Stimulated activated memory B cell treated with anti-CD40 and anti-IgM and Interleukin-4, amounts not matched to agents 10 μg/mL and 1 μg/mL and 100 μg/mL, for 72 hours (primary cell): ENCODE results near the gene PSAP.

Experiments used
- ATAC-seq: fragments of 150-1000 bp; cut with Tn5 transposase; 2 replicates; pipeline ENCODE4 v1.10.0; 2021
- H3K27ac Mint-ChIP-seq: one replicate; pipeline ENCODE4 v1.8.0; 2022; ENCODE audit warnings: mild to moderate bottlenecking, mixed read lengths
- H3K27me3 Mint-ChIP-seq: one replicate; pipeline ENCODE4 v1.8.0; 2022; ENCODE audit warnings: mixed read lengths
- H3K36me3 Mint-ChIP-seq: one replicate; pipeline ENCODE4 v1.8.0; 2022; ENCODE audit warnings: mixed read lengths
- H3K4me1 Mint-ChIP-seq: one replicate; pipeline ENCODE4 v1.8.0; 2022; ENCODE audit warnings: mixed read lengths
- H3K4me3 Mint-ChIP-seq: one replicate; pipeline ENCODE4 v1.8.0; 2022; ENCODE audit warnings: mild to moderate bottlenecking, moderate library complexity, mixed read lengths
- H3K9me3 Mint-ChIP-seq: one replicate; pipeline ENCODE4 v1.8.0; 2022; ENCODE audit warnings: mixed read lengths

The PSAP gene

DNA sequence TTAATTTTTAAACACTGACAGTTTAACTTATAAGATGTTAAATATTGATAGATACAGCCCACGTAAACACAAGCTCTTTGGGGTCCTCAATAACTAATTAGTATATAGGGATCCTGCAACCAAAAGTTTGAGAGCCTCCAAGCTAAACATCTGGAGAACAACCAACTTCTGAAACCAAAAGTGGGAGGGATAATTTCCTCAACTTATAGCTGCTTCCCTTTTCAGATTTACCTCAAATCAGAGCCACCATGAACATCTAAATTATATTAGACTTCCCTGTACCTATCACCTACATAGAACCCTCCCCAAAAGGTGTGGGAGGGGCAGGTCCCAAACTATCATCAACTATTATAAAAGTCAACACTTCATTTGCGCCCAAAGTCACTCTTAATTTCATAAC is 8.6 kb downstream of the PSAP start:
- ATAC-seq = no peak
- H3K27ac Mint-ChIP-seq = no peak overlapping the region
- no peak overlapping the region for H3K4me3 Mint-ChIP-seq
- peaks cover 10% of the 10 kb centered on the region for H3K36me3 Mint-ChIP-seq
- no peaks in the 10 kb centered on the region for H3K9me3 Mint-ChIP-seq
- H3K4me1 Mint-ChIP-seq = peaks cover 74% of the 10 kb centered on the region
- no peaks in the 10 kb centered on the region for H3K27me3 Mint-ChIP-seq

DNA sequence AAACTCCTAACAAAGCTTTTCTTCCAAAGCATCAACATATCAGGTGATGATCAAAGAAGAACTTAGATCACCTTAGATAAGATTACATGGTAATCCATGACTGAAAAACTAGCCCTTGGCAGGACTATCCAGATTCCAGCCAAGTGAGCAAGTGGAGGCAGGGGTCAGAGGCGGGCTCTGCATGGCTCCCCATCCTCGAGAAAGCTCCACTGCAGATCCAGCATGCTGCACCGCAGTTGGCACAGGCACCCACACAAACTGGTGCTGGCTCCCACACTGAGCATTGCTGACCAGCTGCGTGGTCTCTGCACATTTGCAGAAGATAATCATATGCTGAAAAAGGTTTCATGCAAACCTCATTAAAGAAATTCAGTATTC is 10.1 kb downstream of the PSAP start:
- no peaks in the 10 kb centered on the region for H3K27me3 Mint-ChIP-seq
- H3K27ac Mint-ChIP-seq = peak overlapping the region; percentile 17
- H3K9me3 Mint-ChIP-seq = no peaks in the 10 kb centered on the region
- H3K4me3 Mint-ChIP-seq = no peak overlapping the region
- H3K4me1 Mint-ChIP-seq = peaks cover 79% of the 10 kb centered on the region
- ATAC-seq = no peak
- H3K36me3 Mint-ChIP-seq = peaks cover 11% of the 10 kb centered on the region

DNA sequence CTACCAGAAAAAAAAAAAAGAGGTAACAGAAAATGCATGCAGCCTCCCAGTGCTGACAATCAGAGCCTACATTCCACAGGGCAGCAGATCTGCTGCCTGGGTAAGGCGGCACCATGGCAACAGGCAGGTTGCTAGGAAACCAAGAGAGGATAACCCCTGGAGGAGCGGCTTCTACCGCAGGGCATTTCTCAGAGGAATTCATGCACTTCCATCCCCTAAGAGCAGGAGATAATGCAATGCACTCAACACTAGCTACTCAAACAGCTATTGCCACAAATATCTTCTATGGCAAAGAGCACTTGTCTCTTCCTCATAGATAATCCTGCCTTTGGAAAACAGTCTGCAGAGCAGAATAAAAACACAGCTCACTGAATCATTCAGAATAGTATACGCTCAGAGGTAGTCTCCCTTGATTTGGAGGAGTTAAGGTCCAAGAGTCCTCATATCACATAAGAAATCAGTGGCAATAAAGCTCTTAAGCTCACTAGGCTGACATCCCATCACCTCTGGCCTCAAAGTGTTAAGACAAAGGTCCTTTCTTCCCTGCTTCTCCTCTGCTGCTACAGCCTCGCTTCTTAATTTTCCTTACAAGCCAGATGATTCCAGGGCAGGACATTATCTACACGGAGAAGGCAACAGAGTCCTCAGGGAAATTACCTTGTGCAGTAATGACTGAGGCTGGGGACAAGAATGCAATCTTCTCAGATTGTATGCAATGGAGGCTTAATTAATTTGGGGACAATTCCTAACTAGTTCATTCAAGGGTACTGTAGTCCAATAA is 10.7 kb downstream of the PSAP start:
- no peak for ATAC-seq
- H3K4me1 Mint-ChIP-seq = peaks cover 78% of the 10 kb centered on the region
- H3K9me3 Mint-ChIP-seq = no peaks in the 10 kb centered on the region
- peak overlapping the region; percentile 17 for H3K27ac Mint-ChIP-seq
- no peak overlapping the region for H3K4me3 Mint-ChIP-seq
- H3K27me3 Mint-ChIP-seq = no peaks in the 10 kb centered on the region
- peaks cover 11% of the 10 kb centered on the region for H3K36me3 Mint-ChIP-seq

DNA sequence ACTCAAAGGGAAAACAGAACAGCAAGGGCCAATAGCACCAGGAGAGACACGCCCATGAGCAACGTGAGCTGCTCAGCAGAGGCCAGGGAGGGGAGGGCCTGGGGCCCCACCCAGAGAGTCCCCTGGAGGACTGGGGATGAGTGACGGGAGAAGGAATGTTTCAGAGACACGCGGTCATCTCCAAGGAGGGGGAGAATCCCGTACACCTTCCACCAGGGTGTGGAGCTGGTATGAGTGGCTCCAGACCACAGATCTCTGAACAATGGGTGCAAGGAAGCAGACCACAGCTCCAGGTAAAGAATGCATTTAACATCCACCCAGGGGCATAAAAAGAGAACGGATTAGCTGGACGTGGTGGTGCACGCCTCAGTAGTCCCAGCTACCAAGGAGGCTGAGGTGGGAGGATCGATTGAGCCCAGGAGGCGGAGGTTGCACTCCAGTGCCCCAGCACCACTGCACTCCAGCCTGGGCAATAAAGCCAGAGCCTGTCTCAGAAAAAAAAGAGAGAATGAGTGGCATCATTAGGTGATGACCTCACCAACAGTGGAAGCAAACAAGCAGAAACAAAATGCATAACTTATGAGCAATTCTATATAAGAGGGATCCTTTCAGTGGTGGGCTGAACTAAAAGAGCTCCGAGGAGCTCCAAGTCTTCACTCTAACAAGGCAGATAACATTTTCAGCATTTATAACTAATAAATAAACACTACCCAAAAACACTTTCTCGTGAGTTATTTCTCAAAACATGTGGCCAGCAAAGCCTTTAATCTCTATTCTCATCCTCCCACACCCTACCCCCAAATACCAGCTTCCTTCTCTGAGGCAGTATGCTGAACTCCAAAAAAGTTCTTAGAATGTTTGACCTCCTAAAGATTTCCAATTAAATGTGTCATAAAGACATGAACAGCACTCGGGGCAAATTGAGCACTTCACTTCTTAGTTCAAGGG is 12.5 kb downstream of the PSAP start:
- no peak for ATAC-seq
- Mint-ChIP-seq H3K9me3 (no peaks in the 10 kb centered on the region), H3K27ac (peak overlapping the region; percentile 88), H3K36me3 (peaks cover 22% of the 10 kb centered on the region), H3K4me1 (peaks cover 83% of the 10 kb centered on the region), H3K4me3 (peak overlapping the region; percentile 15), H3K27me3 (no peaks in the 10 kb centered on the region)

DNA sequence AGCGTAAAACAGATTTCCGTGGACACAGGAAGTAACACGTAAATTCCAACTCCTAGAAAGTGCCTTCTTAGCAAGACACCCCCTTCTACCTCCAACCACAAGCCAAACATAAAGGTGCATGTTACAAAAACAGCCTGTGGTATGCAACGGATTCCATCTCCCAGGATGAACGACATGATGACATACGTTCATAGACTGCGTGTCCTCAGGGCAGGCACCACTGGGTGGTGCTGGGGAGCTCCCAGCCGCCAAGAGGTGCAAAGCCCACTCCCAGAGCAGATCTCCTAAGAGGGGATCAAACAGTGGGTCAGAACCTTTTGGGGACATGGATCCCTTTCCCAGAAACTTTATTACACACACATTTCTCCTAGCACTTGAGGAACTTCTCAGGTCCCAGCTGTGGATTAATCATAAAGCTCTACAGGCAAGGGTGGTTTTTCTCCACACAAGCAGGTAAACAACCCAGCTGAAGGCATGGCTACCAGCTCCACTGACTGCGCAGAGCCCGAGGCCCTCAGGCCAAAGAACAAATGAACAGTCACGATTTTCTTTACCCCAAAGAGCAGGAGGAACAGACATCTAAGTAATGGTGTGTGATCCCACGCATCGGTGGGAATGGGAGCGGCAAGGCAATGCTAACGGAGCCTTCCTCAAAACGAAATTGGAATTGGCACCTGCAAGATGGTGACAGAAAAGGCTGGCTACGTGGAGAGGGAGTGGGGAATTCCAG is 13.8 kb downstream of the PSAP start:
- no peak for ATAC-seq
- H3K4me1 Mint-ChIP-seq = peaks cover 82% of the 10 kb centered on the region
- H3K4me3 Mint-ChIP-seq = peak overlapping the region; percentile 52
- peak overlapping the region; percentile 88 for H3K27ac Mint-ChIP-seq
- H3K36me3 Mint-ChIP-seq = peaks cover 25% of the 10 kb centered on the region
- H3K27me3 Mint-ChIP-seq = no peaks in the 10 kb centered on the region
- no peaks in the 10 kb centered on the region for H3K9me3 Mint-ChIP-seq

DNA sequence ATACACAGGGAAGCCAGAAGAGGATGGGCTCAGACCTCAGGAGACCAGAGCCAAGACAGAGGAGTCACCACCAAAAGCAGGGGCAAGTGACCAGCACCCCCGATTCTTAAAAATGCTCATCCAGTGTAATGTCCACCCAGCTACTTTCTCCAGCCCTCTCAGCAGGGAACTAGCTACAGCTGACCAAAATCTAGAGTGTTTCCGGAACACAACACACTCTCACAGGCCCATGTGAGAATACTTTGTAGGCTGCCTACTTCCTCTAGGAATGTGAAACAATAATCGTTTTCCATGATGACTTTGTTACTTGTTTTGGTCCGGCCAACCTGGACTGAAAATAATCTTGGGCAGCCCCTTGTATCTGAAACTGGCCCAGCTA is 14.5 kb downstream of the PSAP start:
- ATAC-seq = peak; percentile 54
- Mint-ChIP-seq H3K4me3 (peak overlapping the region; percentile 68), H3K36me3 (peaks cover 31% of the 10 kb centered on the region)

DNA sequence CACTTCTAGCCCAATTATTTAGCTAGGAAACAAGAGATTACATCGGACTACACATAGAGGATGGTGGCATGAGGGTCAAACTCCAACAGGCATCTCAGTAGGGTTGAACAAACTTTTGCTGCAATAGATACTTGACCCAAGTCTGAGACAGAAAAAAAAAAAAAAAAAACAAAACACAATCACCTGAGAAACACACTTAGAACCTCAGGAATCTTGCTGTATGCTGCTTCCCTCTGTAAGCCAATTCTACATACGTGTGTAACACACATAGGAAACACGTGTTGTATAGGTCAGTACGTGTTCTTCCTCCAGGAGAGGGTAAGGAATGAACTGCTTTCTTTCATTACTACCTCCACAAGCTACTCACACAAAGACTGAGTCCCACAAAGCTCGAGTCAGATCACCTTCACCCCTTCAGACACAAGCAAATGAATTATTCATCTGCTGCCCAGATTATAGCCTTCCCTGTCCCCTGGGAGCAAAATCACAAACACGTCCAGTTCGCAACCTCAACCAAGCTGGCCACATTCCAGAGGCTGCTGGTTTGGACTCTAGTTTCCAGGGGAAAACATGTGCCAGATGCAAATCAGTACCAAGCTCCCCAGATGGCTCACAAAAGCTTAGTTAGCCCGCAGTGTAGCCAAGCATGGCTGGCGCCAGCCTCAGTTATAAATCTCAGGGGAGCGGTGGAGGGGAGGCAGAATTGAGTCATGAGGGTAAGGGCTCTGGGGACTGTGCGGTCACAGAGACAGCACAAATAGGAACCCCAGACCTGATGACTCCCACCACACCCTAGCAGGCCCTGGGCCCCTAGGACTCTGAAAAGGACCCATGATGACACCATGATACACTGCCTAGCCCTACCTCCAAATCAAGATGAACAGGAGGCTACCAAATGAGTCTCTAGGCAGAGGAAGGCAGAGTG is 15.1 kb downstream of the PSAP start:
- Mint-ChIP-seq H3K27me3 (no peaks in the 10 kb centered on the region), H3K27ac (peak overlapping the region; percentile 88), H3K4me1 (peaks cover 88% of the 10 kb centered on the region), H3K36me3 (peaks cover 38% of the 10 kb centered on the region), H3K4me3 (peak overlapping the region; percentile 68), H3K9me3 (no peaks in the 10 kb centered on the region)
- peak; percentile 99 for ATAC-seq

More for the DNA sequence above, 14.5 kb downstream of the PSAP start:
- Mint-ChIP-seq H3K27ac (peak overlapping the region; percentile 88), H3K27me3 (no peaks in the 10 kb centered on the region), H3K9me3 (no peaks in the 10 kb centered on the region), H3K4me1 (peaks cover 87% of the 10 kb centered on the region)

DNA sequence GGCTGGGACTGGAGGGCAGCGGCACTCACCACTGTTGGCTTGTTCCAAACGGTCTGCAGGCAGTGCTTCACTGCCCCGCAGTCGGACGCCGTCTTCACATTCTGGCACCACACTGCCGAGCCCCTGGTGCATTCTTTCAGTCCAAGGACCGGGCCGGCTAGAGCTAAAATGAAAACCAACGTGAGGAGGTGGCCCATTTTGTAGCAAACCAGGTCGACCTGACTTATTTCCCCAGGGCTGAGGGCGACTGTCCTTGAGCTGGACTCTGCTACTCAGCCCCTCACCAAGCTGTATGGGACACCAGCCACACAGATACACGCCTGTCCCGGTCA is 16.7 kb downstream of the PSAP start:
- H3K9me3 Mint-ChIP-seq = no peaks in the 10 kb centered on the region
- no peak overlapping the region for H3K4me3 Mint-ChIP-seq
- no peak for ATAC-seq
- H3K36me3 Mint-ChIP-seq = peaks cover 54% of the 10 kb centered on the region
- peaks cover 82% of the 10 kb centered on the region for H3K4me1 Mint-ChIP-seq
- no peak overlapping the region for H3K27ac Mint-ChIP-seq
- H3K27me3 Mint-ChIP-seq = no peaks in the 10 kb centered on the region

DNA sequence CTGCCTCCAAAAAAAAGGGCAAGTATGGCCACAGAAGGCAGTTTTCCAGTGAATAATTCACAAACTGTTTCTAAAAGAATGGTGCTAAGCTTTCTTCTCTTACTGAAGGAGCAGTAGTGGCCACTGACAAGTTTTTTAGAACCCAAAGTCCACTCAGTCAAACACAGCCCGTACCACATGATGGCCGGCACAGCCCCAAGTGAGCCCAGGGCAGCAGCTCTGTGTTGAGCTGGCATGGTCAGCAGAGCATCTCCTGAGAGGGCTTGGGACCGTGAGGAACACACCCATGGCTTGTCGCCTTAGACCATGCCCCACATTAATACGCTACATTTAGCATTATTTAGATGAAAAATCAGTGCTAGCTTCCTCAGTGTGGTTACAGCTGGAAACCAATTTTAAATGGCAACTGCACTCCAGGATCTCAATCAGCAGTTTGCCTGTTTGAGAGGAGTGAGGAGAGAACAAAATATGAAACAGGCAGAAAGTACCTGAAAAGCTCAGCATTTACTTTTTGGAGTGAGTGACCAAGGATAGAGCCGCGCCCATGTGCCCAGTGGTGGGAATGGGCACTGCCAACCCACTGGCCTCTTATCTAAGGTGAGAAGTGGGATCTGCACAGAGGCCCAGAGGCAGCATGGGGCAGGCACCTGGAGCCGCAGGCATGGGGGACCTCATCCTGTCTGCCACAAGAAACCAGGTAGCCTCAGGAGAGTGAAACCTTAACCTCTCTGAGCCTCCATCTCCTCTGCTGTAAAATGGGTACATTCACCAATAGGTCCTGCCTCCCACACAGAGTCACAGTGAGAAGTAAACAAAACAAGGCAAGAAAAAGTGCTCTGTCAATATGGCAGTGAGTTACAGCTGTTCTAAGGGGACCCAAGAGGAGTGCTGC is 17.4 kb downstream of the PSAP start:
- no peaks in the 10 kb centered on the region for H3K9me3 Mint-ChIP-seq
- H3K27me3 Mint-ChIP-seq = no peaks in the 10 kb centered on the region
- peaks cover 60% of the 10 kb centered on the region for H3K36me3 Mint-ChIP-seq
- peak overlapping the region; percentile 6 for H3K27ac Mint-ChIP-seq
- peaks cover 79% of the 10 kb centered on the region for H3K4me1 Mint-ChIP-seq
- no peak overlapping the region for H3K4me3 Mint-ChIP-seq
- no peak for ATAC-seq

DNA sequence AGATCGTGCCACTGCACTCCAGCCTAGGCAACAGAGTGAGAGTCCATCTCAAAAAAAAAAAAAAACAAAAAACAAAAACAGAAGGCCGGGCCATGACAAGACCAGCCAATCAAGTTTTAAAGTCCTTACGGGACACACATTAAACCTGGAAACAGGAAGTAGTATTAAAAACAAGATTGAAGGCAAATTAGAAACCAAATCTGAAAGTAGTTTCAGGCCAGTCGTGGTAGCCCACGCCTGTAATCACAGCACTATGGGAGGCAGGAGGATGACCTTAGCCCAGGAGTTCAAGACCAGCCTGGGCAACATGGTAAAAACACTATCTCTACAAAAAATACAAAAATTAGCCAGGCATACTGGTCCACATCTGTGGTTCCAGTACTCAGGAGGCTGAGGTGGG is 18.1 kb downstream of the PSAP start:
- ATAC-seq = no peak
- Mint-ChIP-seq H3K9me3 (no peaks in the 10 kb centered on the region), H3K4me3 (peak overlapping the region; percentile 33), H3K27me3 (no peaks in the 10 kb centered on the region), H3K36me3 (peaks cover 63% of the 10 kb centered on the region), H3K27ac (peak overlapping the region; percentile 6), H3K4me1 (peaks cover 71% of the 10 kb centered on the region)

DNA sequence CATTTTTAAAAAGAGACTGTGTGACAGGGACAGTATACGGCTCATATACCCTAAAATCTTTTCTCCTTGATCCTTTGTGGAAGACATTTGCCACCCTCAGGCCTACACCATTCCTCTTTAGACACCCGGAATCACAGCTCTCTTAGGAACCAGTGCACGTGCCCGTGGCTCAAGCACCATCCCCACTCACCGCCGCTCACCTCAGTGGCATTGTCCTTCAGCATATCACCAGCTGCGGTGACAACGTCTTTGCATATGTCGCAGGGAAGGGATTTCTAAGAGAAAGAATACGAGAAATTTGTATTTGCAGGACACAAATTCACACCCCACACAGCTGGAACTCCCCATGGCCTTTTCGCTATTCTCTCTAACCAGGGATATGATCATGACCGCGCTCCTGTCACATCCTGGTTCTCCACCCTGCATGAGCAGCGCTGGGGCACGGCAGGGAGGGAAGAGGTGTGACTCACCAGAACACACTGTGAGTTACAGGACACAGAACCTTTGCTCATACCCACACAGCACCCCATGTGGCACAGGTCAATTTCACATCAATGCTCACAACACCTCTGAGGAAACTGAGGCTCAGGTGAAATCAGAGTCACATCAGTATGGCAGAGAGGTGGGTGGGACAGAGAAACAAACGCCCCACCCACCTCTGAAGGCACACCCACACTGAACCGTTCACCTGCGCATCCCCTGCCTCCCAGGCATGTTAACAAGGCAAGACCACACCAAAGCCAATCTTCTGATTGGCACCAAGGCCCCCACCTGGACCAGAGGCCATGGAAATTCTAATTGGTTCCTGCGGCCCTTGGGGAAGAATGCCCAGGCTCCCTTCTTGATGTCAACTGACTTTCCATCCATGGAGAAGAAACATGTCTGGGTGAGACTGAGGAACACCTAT is 19.2 kb downstream of the PSAP start:
- H3K9me3 Mint-ChIP-seq = no peaks in the 10 kb centered on the region
- H3K36me3 Mint-ChIP-seq = peaks cover 63% of the 10 kb centered on the region
- no peaks in the 10 kb centered on the region for H3K27me3 Mint-ChIP-seq
- no peak for ATAC-seq
- no peak overlapping the region for H3K4me3 Mint-ChIP-seq
- H3K27ac Mint-ChIP-seq = peak overlapping the region; percentile 6
- peaks cover 61% of the 10 kb centered on the region for H3K4me1 Mint-ChIP-seq

DNA sequence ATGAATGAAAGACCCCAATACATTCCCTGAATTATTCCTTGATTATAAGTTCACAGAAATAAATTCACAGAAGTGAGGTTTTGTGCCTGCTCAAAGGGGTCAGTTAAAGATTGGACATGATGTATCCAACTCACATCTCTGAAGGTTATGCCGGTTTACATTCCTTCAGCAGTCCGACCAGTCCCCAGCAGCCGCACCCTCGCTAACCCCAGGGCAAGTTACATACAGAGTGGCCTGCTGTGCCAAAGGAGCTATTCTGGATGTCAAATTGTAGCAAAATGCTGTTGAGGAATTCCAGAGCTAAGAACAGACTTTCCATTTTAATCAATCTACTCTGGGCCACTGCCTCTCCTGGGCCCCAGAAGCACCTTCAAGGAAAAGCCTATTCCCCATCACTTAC is 20.3 kb downstream of the PSAP start:
- Mint-ChIP-seq H3K4me1 (peaks cover 49% of the 10 kb centered on the region), H3K27me3 (no peaks in the 10 kb centered on the region), H3K36me3 (peaks cover 75% of the 10 kb centered on the region), H3K27ac (no peak overlapping the region), H3K9me3 (no peaks in the 10 kb centered on the region), H3K4me3 (no peak overlapping the region)
- no peak for ATAC-seq

DNA sequence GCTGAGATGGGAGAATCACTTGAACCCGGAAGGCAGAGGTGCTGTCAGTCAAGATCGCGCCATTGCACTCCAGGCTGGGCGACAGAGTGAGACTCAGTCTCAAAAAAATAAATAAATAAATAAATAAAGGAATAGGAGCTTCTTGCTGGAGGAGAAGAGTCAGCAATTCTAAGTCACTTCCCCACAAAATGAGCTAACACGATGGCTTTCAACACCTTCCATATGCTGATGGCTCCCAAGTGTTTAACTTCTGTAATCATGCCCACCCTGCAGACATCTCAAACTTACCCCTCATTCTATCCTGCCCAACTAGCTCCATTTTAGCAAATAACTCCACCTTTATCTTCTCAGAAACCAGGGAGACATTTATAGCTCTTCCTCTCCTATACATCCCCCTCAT is 21.2 kb downstream of the PSAP start:
- no peaks in the 10 kb centered on the region for H3K9me3 Mint-ChIP-seq
- no peaks in the 10 kb centered on the region for H3K27me3 Mint-ChIP-seq
- ATAC-seq = no peak
- H3K4me3 Mint-ChIP-seq = no peak overlapping the region
- peaks cover 43% of the 10 kb centered on the region for H3K4me1 Mint-ChIP-seq
- peaks cover 83% of the 10 kb centered on the region for H3K36me3 Mint-ChIP-seq
- no peak overlapping the region for H3K27ac Mint-ChIP-seq
